ENCODE results near the gene PKN3.

- TF ChIP-seq CTCF (IDR thresholded peaks at IDR 0.05) (no peak), POLR2A (IDR thresholded peaks at IDR 0.05) (no peak)
Observed at GRCh38 chr9:128675382-128675781, 26.9 kb upstream of the PKN3 start.
